Rectal smooth muscle tissue (tissue), 1 donor: Measurements from ENCODE around the gene HID1.
"Not testable (repeated sequence)": the region's sequence is repeated elsewhere in the genome, so short reads cannot be mapped to it uniquely, and the experiment has no call there.

ENCODE experiments used
- H3K27ac ChIP-seq: one replicate; pipeline ENCODE4 v1.7.0; 2013; ENCODE audit warnings: low read depth, low read length, inconsistent platforms
- H3K27me3 ChIP-seq: one replicate; pipeline ENCODE4 v1.7.0; 2013; ENCODE audit warnings: low read length; ENCODE audit not compliant: control insufficient read depth, insufficient read depth
- H3K36me3 ChIP-seq: one replicate; pipeline ENCODE4 v1.7.0; 2013; ENCODE audit warnings: low read length; ENCODE audit not compliant: control insufficient read depth, insufficient read depth
- H3K4me1 ChIP-seq: one replicate; pipeline ENCODE4 v1.7.0; 2013; ENCODE audit warnings: low read length; ENCODE audit not compliant: control insufficient read depth, insufficient read depth
- H3K4me3 ChIP-seq: one replicate; pipeline ENCODE4 v1.7.0; 2013; ENCODE audit warnings: low read length
- H3K9ac ChIP-seq: one replicate; pipeline ENCODE4 v1.7.0; 2013; ENCODE audit warnings: low read length

The HID1 gene

DNA sequence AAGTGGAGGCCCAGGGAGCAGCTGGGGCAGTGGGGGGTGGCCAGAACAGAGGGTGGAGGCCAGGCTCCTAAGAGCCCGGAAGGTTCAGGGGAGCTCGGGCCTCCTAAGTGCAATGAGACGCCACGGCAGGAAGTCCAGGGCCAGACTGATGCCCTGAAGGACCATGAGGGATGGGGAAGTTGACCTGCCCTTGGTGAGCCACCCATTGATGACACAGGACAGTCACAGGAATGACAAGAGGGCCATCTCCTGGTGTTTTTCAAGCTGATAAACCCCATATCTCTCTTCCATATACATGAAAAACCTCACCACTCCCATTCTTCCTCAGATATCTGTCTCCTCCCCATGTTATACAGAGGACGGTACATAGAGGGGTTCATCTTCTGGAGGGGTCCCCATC, 34.1 kb upstream of the HID1 start:
- no peak overlapping the region for H3K4me3 ChIP-seq
- H3K4me1 ChIP-seq: peaks cover 9% of the 10 kb centered on the region
- H3K27me3 ChIP-seq: no peaks in the 10 kb centered on the region
- peaks cover 10% of the 10 kb centered on the region for H3K36me3 ChIP-seq
- H3K9ac ChIP-seq: no peak overlapping the region
- H3K27ac ChIP-seq: no peak overlapping the region

DNA sequence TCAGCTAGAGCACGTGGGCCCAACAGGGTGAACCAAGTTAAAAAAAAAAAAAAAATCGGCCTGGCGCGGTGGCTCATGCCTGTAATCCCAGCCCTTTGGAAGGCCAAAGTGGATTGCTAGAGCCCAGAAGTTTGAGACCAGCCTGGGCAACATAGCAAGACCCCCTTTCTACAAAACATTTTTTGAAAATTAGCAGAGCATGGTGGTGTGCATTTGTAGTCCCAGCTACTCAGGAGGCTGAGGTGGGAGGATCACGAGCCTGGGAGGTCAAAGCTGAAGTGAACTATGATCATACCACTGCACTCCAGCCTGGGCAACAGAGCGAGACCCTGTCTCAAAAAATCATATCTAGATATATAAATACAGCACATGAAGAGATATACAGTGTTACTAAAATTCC, 33.5 kb upstream of the HID1 start:
- H3K27ac ChIP-seq, H3K27me3 ChIP-seq, H3K4me1 ChIP-seq, H3K9ac ChIP-seq, H3K4me3 ChIP-seq: not testable (repeated sequence)
- H3K36me3 ChIP-seq: peaks cover 10% of the 10 kb centered on the region

DNA sequence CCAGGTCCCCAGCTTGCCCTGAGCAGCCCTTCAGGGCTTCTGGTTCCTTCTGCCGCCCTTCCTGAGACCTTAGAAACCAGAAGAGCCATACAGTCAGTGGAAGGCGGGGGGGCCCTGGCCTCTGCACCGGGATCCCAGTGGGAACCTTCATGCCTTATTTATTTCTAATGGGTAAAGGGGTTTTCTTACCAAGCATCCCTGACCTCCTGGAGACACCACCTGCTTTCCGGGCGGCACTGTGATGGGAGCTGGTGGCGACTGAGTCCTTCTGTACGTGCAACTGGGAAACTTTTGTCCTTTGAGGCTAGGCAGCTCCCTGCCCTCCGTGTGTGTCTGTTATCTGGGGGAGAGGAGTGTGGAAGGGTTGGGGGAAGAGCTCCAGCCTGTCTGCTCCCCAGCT, 32.7 kb upstream of the HID1 start:
- Histone ChIP-seq H3K4me3 (no peak overlapping the region), H3K9ac (no peak overlapping the region), H3K27me3 (no peaks in the 10 kb centered on the region), H3K27ac (no peak overlapping the region), H3K4me1 (no peaks in the 10 kb centered on the region), H3K36me3 (peaks cover 10% of the 10 kb centered on the region)

DNA sequence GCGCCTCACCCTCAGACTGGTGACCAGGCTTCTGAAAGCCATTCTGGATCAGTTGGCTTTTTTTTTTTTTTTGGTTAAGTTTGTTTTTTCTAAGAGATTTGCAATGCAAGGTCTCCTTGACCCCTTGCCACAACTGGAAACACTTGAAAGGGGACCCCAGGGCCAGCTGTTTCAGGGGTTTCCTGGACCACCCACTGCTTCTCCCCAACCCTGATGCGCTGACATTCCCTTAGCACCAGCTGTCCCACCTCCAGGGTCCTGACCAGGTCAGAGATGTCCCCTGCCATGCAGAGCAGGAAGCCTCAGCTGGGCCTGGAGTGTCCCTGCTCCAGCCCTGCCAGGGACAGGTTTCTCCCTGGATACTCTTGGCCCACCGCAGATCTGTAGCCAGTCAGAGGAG, 31.8 kb upstream of the HID1 start:
- Histone ChIP-seq H3K9ac (no peak overlapping the region), H3K4me3 (no peak overlapping the region), H3K27ac (no peak overlapping the region), H3K4me1 (no peaks in the 10 kb centered on the region), H3K36me3 (peaks cover 10% of the 10 kb centered on the region), H3K27me3 (no peaks in the 10 kb centered on the region)

DNA sequence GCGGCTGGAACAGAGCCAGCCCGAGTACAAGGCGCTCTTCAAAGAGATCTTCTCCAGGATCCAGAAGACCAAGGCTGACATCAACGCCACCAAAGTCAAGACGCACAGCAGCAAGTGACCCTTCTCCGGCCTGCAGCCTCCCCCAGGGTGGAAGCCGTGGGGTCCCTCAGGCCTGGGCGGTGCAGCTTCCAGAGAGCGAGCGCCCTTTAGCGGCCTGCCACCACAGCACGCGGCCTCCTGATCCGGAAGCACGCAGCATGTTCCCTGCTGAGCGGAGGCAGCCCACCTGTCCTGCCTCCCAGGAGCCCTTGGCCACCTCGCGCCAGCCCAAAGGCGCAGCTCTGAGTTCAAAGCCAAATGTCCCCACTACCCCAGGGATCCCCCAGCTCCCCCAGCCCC, 31.4 kb upstream of the HID1 start:
- peaks cover 10% of the 10 kb centered on the region for H3K36me3 ChIP-seq
- no peak overlapping the region for H3K4me3 ChIP-seq
- no peak overlapping the region for H3K9ac ChIP-seq
- no peak overlapping the region for H3K27ac ChIP-seq
- no peaks in the 10 kb centered on the region for H3K27me3 ChIP-seq
- H3K4me1 ChIP-seq: no peaks in the 10 kb centered on the region

DNA sequence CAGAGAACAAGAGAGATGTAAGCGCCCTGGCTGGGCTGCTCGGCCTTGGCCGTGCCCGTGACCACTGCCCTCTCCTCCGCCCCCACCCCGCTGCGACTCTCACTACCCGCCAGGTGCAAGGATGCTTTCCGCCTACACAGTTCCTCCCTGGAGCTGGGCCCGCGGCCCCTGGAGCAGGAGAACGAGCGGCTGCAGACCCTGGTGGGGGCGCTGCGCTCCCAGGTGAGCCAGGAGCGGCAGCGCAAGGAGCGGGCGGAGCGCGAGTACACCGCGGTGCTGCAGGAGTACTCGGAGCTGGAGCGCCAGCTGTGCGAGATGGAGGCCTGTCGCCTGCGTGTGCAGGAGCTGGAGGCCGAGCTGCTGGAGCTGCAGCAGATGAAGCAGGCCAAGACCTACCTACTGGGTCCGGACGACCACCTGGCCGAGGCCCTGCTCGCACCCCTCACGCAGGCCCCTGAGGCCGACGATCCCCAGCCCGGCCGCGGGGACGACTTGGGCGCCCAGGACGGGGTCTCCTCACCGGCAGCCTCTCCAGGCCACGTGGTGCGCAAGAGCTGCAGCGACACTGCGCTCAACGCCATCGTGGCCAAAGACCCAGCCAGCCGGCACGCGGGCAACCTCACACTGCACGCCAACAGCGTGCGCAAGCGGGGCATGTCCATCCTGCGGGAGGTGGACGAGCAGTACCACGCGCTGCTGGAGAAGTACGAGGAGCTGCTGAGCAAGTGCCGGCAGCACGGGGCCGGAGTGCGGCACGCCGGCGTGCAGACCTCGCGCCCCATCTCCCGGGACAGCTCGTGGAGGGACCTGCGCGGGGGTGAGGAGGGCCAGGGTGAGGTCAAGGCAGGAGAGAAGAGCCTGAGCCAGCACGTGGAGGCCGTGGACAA, 30.8 kb upstream of the HID1 start:
- H3K27ac ChIP-seq: no peak overlapping the region
- no peak overlapping the region for H3K9ac ChIP-seq
- no peaks in the 10 kb centered on the region for H3K4me1 ChIP-seq
- H3K27me3 ChIP-seq: no peaks in the 10 kb centered on the region
- H3K36me3 ChIP-seq: peaks cover 10% of the 10 kb centered on the region
- H3K4me3 ChIP-seq: no peak overlapping the region

DNA sequence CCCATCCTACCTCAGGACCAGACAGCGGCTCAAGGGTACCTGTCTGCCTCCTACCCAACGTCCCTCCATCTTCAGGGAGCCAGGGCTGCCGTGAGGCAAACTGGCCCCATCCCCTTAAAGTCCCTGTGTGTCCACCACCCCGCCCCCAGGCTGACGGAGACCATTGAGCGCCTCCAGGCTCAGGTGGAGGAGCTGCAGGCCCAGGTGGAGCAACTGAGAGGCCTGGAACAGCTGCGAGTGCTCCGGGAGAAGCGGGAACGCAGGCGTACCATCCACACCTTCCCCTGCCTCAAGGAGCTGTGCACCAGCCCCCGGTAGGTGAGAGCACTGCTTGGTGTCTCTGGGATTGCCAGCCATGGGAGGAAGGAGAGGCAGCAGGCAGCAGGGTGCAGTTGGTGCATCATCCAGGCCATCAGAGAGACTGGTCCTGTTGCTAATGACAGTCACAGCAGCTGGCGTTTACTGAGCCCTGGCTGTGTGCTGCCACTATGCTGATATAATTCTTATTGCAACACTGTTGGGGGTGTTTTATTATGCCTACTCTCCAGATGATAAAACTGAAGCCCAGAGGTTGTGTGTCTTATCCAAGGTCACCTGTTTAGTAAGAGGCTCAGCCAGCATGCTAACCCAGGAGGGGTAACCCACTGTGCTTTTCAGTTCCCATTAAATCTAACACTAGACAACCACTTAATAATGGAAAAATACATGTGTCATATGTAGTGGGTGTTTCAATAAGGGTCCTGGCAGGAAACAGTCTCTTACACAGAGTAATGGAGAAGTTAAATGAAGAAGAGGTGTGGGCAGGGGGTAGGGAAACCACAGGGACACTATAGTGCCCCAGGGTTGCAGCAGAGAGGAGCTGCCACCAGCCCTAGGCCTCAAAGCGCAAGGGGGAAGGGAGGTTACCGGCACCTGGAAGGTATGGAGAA, 29.6 kb upstream of the HID1 start:
- Histone ChIP-seq H3K36me3 (peaks cover 10% of the 10 kb centered on the region), H3K4me3 (no peak overlapping the region), H3K9ac (no peak overlapping the region), H3K27ac (no peak overlapping the region), H3K27me3 (no peaks in the 10 kb centered on the region), H3K4me1 (no peaks in the 10 kb centered on the region)

DNA sequence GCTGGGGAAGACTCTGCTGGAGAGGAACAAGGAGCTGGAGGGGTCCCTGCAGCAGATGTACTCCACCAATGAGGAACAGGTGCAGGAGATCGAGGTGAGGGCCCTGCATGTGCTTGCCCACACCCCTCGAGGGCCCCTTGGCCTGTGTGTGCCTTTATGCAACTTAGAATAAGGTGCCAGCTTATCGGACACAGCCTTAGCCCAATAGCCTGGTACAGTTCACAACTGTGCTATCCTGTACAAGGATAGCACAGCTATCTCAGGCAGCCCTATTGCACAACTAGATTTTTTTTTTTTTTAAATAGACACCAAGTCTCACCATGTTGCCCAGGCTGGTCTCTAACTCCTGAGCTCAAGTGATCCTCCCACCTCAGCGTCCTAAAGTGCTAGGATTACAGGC, 27.0 kb upstream of the HID1 start:
- Histone ChIP-seq H3K36me3 (peaks cover 10% of the 10 kb centered on the region), H3K4me3 (no peak overlapping the region), H3K27ac (no peak overlapping the region), H3K27me3 (no peaks in the 10 kb centered on the region), H3K4me1 (no peaks in the 10 kb centered on the region), H3K9ac (no peak overlapping the region)

DNA sequence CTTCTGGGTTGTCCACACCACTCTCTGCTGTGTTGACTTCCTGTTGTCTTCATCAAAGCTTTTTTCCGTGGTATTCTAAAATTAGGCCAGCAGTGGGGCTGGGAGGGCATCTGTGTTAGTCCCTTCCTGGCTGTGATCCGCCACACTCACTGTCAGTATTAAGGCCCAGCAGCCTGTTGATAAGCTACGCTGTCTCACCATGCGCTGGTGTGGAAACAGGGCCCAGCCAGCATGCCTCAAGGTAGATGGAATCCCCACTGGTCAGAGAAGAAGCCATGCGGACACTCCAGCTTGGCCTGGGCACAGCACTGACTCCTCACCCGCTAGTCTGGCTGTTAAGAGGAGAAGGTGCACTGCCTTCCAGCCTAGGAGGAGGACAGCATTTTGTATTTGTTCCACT, 26.2 kb upstream of the HID1 start:
- H3K4me1 ChIP-seq: no peaks in the 10 kb centered on the region
- H3K9ac ChIP-seq: no peak overlapping the region
- H3K27me3 ChIP-seq: no peaks in the 10 kb centered on the region
- H3K4me3 ChIP-seq: no peak overlapping the region
- peaks cover 10% of the 10 kb centered on the region for H3K36me3 ChIP-seq
- no peak overlapping the region for H3K27ac ChIP-seq

DNA sequence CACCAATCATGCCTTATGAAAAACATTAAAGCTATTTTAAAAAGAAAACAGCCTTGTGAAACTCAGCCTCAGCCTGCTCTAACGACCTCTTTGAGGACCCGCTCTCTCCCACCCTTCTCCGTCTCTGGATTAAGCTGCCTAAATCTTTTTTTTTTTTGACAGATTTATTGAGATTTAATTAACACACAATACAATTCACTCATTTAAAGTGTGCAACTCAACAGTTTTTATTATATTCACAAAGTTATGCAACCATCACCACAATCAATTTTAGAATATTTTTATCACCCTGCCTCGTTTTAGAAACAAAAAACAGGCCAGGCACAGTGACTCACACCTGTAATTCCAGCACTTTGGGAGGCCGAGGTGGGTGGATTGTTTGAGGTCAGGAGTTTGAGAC, 23.3 kb upstream of the HID1 start:
- no peaks in the 10 kb centered on the region for H3K36me3 ChIP-seq
- no peak overlapping the region for H3K27ac ChIP-seq
- no peaks in the 10 kb centered on the region for H3K27me3 ChIP-seq
- H3K4me1 ChIP-seq: no peaks in the 10 kb centered on the region
- no peak overlapping the region for H3K4me3 ChIP-seq
- no peak overlapping the region for H3K9ac ChIP-seq

DNA sequence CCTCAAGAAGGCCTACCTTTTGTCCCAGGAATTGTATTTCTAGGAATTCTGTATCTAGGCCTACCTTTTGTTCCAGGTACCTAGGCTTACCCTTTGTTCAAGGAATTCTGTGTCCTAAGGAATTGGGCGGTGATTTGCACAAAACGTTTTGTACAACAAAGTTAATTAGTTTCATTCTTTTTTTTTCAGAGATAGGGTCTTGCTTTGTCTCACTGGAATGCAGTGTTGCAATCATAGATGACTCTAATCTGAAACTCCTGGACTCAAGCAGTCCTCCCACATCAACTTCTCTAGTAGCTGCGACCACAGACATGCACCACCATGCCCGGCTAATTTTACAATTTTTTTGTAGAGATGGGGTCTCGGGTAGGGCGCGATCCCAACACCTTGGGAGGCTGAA, 21.9 kb upstream of the HID1 start:
- no peaks in the 10 kb centered on the region for H3K4me1 ChIP-seq
- H3K4me3 ChIP-seq: no peak overlapping the region
- no peaks in the 10 kb centered on the region for H3K27me3 ChIP-seq
- no peak overlapping the region for H3K9ac ChIP-seq
- no peaks in the 10 kb centered on the region for H3K36me3 ChIP-seq
- no peak overlapping the region for H3K27ac ChIP-seq

DNA sequence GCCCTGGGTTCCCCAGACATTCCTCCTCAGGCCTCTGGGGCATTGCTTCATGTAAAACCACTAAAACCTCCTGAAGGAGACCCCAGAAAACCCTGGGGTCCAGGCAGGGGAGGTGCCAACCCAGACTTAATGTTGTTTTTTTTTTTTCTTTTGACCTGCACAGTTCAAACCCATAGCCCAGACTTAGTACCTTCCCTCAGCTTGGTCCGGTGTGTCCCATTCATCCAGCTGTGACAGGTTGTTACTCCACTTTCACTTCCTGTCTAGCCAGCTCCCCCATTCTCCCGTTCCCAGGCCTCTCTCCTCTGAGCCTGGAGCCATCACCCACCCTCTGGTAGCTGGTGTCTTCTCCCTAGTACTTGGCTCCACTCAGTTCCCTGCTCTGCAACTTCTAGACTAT, 19.7 kb upstream of the HID1 start:
- H3K27me3 ChIP-seq: no peaks in the 10 kb centered on the region
- no peak overlapping the region for H3K9ac ChIP-seq
- peaks cover 7% of the 10 kb centered on the region for H3K4me1 ChIP-seq
- no peaks in the 10 kb centered on the region for H3K36me3 ChIP-seq
- H3K27ac ChIP-seq: no peak overlapping the region
- H3K4me3 ChIP-seq: no peak overlapping the region
